KOPT-K1 (cell line): ENCODE measurements around the gene DMRTA1.
"Not testable (repeated sequence)": the region's sequence is repeated elsewhere in the genome, so short reads cannot be mapped to it uniquely, and the experiment has no call there.

ENCODE experiments used
- H3K27ac ChIP-seq: fragments of 200-600 bp; sonication (generic); 2 replicates; pipeline ENCODE4 v1.5.1; 2016; ENCODE audit warnings: antibody characterized with exemption, mild to moderate bottlenecking, low read depth, low read length; ENCODE audit not compliant: poor library complexity, severe bottlenecking
- H3K36me3 ChIP-seq: fragments of 200-600 bp; sonication (generic); 2 replicates; pipeline ENCODE4 v1.5.1; 2017; ENCODE audit warnings: antibody characterized with exemption, mild to moderate bottlenecking, low read length, moderate library complexity; ENCODE audit not compliant: insufficient read depth
- H3K9me3 ChIP-seq: fragments of 200-600 bp; sonication (generic); 2 replicates; pipeline ENCODE4 v1.5.1; 2017; ENCODE audit warnings: antibody characterized with exemption, low read length, mild to moderate bottlenecking; ENCODE audit not compliant: insufficient read depth, poor library complexity, severe bottlenecking

The DMRTA1 gene, protein sequence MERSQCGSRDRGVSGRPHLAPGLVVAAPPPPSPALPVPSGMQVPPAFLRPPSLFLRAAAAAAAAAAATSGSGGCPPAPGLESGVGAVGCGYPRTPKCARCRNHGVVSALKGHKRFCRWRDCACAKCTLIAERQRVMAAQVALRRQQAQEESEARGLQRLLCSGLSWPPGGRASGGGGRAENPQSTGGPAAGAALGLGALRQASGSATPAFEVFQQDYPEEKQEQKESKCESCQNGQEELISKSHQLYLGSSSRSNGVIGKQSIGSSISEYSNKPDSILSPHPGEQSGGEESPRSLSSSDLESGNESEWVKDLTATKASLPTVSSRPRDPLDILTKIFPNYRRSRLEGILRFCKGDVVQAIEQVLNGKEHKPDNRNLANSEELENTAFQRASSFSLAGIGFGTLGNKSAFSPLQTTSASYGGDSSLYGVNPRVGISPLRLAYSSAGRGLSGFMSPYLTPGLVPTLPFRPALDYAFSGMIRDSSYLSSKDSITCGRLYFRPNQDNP

DNA sequence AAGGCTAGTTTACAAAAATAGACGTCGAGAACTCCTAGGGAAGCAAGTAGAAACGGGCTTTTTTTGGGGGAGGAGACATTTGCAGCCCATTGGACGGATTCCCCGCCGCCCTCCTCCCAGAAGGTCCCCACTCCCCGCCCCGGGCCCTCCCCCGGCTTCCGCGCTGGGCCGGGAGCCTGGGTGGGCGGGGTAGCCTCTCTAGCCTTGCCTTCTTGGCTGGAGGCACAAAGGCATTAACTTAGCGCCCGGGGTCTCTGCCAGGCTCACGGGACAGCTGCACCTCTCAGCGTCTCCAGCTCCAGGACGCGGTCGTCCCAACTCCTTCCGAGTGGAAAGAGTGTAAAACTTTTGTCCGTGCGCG lies at the start of gene DMRTA1:
TSS of gene DMRTA1 (plus strand) at position 236 of the 361 bp plus-strand sequence. CDS start 242 bp downstream, outside the sequence.
- Histone ChIP-seq H3K36me3 (no peaks in the 10 kb centered on the region), H3K27ac (no peak within 1 kb of the TSS), H3K9me3 (peaks cover 5% of the 10 kb centered on the region)

DNA sequence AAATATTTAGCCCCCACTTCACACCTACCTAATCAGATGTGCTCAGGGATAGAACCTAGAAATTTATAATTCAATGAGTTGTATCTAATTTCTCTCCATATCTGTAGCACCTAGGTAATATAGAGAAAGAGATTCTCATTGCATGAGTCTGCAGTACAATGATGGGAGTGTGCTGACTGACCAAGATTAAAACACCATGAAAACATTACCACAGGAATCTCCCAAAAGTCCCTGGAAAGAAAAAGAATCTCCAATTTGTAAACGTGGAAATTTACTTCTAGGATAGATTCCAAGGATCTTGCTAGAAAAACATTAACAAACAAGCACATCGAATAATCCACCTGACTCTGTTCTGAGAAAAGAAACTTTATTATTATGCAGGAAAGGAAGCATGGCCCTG lies 45.0 kb upstream of the DMRTA1 start:
- Histone ChIP-seq H3K9me3 (no peaks in the 10 kb centered on the region), H3K36me3 (no peaks in the 10 kb centered on the region), H3K27ac (no peak overlapping the region)

DNA sequence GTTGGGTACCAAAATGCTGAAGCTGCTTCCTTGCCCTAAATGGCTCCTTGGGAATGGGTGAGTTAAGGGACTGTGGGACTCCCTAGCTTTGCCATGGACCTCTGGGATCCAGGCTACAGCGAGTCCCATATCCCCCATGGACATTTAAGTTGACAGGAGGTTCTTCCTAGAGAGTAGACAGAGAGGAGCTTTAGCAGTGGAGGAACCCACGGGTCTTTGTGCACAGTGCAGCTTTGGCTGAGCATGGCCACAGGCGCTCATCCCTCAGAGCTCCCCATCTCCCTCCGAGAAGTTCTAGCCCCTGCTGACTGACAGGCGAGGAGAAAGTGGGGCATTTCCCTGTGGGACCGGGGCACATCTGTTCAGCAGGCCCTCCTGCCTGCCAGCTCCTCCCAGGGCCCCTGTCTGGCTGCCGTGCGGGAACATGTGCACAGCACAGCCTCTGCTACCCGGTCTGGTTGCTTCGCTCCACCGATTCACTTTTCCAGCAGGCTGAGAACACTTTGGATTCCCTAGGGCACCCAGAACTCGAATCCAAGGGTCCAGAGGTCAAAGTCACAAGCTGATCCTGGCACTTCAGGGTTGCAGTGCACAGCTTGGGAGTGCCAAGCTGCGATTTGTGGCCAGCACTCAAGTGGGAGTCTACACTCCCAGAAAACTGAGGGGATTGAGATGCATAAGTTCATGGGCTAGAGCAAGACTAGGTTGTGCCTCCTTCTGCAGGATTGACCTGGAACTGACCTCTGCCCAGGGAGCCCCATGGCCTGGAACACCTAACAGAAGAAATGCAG lies 40.6 kb upstream of the DMRTA1 start:
- no peaks in the 10 kb centered on the region for H3K36me3 ChIP-seq
- H3K9me3 ChIP-seq: no peaks in the 10 kb centered on the region
- H3K27ac ChIP-seq: no peak overlapping the region

DNA sequence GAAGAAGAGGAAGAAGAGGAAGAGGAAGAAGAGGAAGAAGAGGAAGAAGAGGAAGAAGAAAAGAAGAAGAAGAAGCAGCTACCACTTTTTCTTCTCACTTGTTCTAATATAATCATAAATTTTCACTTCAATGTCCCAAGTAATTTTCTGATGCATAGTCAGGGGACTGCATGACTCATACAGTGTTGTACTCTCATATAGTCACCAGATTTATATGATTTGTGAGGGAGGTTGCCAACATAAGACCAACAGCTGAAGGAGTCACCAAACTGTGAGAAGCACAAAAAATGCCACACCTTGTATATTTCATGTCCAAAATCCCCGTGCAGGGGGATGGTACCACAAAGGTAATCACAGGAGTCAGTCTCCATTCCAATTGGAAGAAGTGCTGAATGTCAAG lies 32.7 kb upstream of the DMRTA1 start:
- Histone ChIP-seq H3K9me3 (no peaks in the 10 kb centered on the region), H3K27ac (no peak overlapping the region), H3K36me3 (no peaks in the 10 kb centered on the region)

DNA sequence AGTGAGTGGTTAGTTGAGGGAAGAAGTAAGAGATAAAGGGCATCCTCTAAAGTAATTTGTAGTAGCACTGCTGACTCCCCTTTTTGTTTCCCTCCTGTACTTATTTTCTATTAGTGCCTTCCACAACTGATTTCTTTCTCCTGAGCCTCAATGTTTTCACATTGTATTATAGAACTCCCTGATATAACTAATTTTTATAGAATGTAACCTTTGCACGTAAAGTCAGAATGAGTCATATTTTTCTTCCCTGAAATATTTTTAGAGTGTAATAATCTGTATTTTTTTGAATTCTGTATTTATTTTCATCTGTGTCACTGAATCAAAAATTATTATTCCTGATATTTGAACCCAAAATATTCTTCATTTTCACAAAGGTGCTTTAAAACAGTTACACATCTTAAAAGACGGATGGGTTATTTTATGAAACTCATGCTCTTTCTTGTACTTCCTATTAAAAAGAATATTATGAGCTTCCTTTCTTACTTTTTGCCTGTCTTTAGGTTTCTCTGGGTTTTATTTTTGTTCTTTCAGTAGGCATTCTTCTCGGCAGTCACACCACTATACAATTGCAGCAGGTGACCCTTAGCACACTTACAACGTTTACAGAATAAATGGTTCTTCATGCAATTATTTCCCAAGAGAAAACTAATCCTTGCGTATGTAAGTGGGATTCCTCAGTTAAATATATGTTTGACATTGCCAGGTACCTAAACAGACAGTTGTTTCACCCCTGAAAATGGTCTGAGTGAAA lies 30.5 kb upstream of the DMRTA1 start:
- Histone ChIP-seq H3K36me3 (no peaks in the 10 kb centered on the region), H3K9me3 (no peaks in the 10 kb centered on the region), H3K27ac (no peak overlapping the region)

DNA sequence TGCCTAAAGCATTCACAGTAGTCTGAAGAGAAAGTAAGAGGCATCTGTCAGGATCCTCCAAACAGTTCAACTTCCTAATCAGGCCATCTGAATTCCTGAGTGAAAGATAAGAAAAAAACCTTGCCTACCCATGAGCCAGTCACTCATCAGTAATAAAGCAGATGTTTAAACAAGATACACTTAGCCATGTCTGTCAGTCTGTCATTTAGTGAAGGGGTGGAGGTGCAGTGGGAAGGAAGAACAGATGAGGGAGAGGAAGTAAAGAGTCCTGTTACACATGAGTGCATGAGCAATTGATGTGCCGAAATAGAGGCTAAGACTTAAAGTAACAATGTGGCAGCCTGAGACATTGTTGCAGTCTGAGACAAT lies 29.9 kb upstream of the DMRTA1 start:
- Histone ChIP-seq H3K9me3 (no peaks in the 10 kb centered on the region), H3K36me3 (no peaks in the 10 kb centered on the region), H3K27ac (no peak overlapping the region)

DNA sequence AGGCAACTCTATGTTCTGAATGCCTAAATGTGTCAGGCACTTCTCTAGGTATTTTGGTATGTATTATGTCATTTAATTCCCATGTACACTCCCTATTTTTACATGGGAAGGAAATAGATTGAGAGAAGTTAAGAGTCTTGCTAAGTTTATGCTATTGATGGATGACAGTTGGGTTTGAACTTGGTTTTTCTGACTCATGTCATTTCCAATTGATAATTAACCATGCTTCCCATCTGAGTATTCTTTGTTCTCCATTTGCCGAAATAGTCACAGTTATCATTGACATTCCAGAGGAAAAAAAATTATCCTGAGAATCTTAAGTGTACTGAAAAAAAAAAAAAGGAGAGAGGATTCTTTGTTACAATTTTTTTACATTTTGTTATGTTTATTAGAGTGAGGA lies 23.1 kb upstream of the DMRTA1 start:
- Histone ChIP-seq H3K27ac (no peak overlapping the region), H3K9me3 (no peaks in the 10 kb centered on the region), H3K36me3 (no peaks in the 10 kb centered on the region)

DNA sequence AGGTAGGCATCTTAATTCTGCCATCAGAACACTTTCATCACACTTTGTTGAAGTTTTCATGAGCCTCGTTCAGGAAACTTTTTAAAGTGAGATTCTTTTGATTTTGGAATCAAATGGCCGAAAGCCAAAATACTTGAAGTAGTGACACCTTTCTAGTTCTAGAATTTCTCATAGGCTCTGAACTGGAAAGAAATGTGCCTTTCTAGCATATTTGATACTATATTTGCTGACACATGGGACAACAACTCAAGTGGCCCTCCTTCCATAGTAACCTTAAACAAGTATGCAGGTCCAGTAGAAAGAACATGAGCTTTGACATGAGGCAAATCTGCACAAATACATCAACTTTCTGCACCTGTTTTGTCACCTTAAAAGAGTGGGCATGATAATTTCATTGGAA lies 22.0 kb upstream of the DMRTA1 start:
- H3K9me3 ChIP-seq: no peaks in the 10 kb centered on the region
- H3K27ac ChIP-seq: no peak overlapping the region
- no peaks in the 10 kb centered on the region for H3K36me3 ChIP-seq

DNA sequence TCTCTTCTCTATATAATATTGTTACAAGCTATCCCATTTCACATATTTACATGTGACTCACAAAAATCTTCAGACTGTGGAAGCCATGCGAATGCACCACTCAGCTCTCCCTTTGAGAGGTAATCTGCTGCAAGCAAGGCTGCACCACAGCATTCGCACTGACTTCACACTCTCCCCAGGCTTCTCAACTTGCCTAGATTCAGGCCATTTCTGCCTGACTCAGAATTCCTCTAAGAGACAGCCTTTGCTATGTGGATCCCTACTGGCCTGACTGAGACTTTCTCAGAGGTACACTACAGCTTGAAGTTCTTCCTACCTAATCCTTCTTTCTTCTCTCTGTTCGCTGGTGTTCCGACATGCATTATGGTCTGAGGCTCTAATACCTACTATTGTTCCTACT lies 21.1 kb upstream of the DMRTA1 start:
- Histone ChIP-seq H3K27ac (no peak overlapping the region), H3K36me3 (no peaks in the 10 kb centered on the region), H3K9me3 (no peaks in the 10 kb centered on the region)

DNA sequence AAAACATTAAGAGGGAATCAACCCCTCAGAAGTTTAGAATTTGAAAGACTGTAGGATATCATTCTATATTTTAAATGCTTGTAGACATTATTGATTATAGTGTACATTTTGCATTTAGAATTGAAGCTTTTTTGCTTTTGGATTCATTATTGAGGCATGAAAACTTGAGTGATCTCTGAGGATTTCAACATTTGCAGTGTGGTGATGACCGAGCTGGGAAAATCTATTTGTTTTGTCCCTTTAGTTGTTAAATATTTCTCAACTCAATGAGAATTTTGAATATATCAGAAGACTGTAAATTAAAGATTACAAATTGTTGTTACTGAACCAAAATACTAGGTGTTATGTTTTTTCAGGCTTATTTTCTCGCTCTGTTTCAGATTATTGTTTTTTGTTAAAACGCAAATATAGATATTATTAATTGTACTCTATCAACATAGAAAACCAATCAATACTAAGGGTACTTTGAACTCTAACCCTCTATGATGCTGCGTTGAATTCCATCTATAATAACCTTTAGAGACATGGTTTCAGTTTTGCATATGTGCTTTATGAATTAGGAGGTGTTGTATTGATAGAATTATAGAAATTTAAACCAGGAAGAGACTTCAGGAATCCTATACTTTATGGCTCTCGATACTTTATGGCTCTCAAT lies 19.3 kb upstream of the DMRTA1 start:
- Histone ChIP-seq H3K9me3 (no peaks in the 10 kb centered on the region), H3K36me3 (no peaks in the 10 kb centered on the region), H3K27ac (no peak overlapping the region)

DNA sequence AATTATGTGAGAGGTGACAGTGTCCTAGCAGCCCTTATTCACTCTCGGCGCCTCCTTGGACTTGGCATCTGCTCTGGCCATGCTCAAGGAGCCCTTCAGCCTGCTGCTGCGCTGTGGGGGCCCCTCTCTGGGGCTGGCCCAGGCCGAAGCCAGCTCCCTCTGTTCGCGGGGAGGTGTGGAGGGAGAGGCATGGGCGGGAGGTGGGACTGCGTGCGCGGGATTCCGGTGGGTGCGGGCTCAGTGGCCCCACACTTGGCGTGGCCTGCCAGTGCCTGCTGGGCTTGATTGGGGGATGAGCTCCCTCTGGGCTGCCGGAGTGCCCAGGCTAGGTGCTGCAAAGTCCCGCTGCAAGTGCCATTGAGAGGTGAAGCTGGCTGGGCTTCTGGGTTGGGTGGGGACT lies 12.9 kb upstream of the DMRTA1 start:
- Histone ChIP-seq H3K36me3 (no peaks in the 10 kb centered on the region), H3K27ac (no peak overlapping the region), H3K9me3 (no peaks in the 10 kb centered on the region)

DNA sequence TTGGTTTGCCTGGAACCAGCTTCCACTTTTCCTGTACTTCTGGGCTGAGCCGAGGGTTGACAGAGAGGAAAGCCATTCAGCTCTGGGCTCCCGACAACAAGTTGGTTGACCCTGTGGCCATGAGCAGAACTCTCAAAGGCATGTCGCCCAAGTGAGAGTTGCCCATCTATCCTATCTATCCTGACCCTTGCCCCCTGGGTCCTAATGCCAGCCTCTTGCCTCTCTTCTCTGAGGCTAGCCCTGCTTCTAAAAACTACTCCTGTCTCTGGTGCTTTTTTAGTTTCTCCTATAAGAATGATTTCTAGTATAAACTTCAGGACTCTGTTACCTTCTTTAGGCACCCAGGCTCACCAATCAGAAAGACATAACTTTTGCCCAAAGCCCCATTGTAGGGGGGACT lies 11.4 kb upstream of the DMRTA1 start:
- not testable (repeated sequence) for H3K27ac ChIP-seq, H3K36me3 ChIP-seq, H3K9me3 ChIP-seq

DNA sequence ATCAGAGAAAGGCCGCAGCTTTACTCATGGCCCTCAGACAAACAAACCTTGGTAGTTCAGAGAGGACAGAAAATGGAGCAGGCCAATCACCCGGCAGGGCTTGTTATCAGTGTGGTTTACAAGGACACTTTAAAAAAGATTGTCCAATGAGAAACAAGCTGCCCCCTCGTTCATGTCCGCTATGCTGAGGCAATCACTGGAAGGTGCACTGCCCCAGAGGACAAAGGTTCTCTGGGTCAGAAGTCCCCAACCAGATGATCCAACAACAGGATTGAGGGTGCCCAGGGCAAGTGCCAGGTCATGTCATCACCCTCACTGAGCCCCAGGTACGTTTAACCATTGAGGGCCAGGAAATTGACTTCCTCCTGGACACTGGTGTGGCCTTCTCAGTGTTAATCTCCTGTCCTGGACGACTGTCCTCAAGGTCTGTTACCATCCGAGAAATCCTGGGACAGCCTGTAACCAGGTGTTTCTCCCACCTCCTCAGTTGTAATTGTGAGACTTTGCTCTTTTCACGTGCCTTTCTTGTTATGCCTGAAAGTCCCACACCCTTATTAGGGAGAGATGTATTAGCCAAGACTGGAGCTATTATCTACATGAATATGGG lies 9.1 kb upstream of the DMRTA1 start:
- not testable (repeated sequence) for H3K36me3 ChIP-seq, H3K9me3 ChIP-seq, H3K27ac ChIP-seq

DNA sequence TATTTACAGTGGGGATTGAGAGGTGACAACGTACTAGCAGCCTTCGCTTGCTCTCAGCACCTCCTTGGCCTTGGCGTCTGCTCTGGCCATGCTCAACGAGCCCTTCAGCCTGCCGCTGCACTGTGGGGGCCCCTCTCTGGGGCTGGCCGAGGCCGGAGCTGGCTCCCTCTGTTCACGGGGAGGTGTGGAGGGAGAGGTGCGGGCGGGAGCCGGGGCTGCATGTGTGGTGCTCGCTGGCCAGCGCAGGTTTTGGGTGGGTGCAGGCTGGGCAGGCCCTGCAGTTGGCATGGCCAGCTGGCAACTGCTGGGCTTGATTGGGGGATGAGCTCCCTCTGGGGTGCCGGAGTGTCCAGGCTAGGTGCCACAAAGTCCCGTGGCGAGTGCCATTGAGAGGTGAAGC lies 5.8 kb upstream of the DMRTA1 start:
- Histone ChIP-seq H3K36me3 (no peaks in the 10 kb centered on the region), H3K27ac (no peak overlapping the region), H3K9me3 (peaks cover 5% of the 10 kb centered on the region)
